Stimulated activated CD4-positive, alpha-beta T cell treated with anti-CD3 and anti-CD28 coated beads, Interleukin-2, amount 100 ng/mL, for 48 hours (primary cell): ENCODE data around the gene COL4A1.

ENCODE experiments used
- DNase-seq, 2 donors: peaks; one replicate each; pipeline ENCODE4 v3.0.0-alpha.2; 2020

The COL4A1 gene

DNA sequence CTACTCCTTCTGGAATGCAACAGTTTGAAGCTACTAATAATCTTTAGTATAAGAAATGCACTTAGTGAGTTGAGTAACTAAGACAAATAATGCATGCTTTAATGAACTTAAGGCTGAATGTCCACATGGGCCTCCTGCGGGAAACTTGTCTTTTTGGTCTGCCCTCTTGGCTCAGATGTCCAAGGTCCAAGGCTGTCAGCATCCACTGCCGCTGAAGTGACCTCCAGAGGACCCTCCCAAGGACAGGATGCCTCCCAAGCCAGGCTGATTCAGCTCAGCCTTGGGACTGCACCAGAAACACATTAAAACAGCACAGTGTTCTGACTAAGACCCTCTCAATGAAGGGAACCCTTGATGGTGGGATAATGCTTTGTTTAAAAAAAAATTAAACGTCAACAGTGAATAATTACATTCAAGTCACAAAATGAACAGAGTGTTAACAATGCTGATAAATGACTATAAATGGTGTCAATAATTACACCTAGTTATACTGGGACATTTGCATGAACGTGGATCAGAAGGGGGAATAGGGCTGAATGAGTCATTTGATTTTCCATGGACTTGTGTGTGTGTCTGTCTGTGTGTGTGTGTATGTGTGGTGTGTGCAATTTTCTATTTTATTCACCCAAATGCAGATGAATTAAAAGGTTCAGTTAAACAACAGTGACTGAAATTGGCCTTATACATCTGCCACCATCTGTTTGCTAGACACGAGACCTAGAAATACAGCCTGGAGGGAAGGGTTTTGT, 150.5 kb downstream of the COL4A1 start:
- DNase-seq = no peak

DNA sequence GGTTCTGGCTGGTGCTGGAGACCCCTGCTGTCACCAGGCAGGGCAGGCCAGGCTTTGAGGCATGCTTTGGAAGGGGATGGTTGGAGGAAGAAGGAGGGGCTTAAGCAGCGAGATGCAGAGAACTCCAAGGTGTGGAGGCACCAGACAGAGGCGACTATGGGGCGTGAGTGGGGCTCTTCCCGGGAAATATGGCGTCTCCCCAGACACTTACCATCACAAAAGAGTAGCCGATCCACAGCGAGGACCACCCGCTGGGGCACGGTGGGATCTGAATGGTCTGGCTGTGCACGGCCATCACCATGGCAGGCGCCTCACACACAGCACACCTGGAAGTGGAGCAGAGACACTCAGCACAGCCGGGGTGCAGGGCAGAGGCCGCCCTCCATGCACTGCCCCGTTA, 151.9 kb downstream of the COL4A1 start:
- no peak for DNase-seq

DNA sequence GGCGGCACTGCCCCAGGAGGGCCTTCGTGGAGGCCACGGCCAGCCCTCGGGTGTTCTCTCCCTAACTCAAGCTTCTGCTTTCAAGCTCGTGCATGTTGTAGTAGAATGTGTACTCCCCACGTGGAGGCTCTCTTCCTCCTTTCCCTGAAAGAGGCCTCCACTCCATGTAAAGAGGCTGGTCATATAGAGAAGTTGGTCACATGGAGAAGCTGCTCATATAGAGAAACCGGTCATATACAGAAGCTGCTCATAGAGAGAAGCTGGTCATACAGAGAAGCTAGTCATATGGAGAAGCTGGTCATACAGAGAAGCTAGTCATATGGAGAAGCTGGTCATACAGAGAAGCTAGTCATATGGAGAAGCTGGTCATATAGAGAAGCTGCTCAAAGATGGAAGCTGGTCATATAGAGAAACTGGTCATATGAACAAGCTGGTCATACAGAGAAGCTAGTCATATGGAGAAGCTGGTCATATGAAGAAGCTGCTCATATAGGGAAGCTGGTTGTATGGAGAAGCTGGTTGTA, 152.5 kb downstream of the COL4A1 start:
- DNase-seq = no peak

DNA sequence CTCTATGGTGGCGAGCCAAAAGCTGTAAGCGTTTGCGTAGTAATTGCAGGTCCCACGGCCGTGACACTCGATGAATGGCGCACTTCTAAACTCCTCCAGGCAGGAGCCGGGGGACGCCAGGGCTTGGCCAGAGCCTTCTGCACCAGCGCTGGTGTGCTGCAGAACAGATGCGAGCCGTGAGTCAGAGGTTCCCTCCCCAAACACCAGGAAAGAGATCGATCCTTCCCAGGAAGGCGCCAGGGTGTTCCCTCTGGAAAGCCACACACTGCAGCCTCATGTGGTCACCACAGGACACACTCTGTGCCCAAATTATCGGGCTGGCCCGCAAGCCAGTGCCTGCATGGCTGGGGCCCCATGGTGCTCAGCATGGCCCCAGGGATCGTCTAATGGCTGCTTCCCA, 154.6 kb downstream of the COL4A1 start:
- no peak for DNase-seq

DNA sequence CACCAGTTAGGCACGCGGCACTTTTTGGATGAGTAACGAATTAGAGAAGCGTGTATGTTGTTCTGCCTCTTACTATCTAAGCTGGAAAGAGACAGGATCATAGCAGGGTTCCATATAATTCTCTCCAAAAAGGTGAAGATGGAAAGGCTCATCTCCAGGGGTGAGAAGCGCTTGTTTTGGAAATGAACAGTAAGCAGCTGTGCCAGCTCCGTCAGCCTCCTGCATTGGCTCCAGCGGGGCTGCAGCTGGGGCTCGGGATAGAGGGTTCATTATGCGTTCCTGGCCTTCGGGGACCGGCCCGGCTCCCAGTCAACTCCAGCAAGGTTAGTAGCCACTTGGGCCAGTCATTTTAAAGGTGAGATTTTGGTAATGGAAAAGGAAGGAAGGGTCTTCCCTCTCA, 155.5 kb downstream of the COL4A1 start:
- DNase-seq = no peak

DNA sequence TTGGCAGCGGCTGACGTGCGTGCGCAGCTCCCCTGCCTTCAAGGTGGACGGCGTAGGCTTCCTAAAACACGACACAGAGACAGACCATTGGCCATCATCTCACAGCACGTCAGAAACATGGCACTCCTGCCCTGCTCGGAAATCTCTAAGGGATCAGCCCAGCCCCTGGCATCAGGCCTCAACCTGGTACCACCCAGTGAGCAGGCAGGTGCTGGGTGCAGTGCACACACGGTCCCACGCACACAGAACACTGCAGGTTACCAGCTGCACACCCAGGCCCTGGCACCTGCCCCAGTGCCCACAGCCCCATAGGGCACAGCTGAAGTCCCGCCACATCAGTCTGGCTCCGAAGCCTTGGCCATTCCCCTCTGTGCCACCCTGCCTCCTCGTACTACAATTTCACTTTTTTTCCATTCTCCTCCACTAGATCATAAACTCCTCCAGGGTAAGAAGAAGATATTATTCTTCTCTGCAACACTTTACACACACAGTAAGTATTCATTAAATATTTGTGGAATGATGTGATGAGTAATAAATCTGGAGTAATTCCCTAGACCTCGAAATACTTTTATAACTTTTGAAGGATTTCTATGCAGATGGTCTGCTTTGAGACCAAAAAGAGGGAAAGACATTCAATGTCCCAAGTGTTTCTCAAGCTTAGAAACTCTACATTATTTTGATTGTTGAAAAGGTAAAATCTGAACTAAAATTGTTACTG, 156.4 kb downstream of the COL4A1 start:
- DNase-seq = no peak

DNA sequence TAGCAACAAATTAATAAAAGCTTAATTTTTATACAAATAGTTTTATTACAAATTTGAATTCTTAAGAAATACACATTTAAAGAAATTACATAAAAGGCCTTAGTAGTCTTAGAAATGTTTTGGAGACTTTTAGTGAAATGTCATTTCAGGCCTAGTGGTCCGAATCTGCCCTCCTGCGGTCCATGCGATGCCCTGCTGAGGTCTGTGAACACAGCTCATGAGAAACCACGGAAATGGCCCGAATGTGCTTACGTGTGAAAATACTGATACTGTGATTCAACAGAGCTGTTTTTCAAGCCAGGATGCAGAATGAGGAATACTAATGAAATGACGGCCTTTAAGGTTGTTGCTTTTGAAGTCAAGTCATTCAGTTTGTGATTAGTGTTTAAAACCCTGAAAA, 157.9 kb downstream of the COL4A1 start:
- DNase-seq = no peak

DNA sequence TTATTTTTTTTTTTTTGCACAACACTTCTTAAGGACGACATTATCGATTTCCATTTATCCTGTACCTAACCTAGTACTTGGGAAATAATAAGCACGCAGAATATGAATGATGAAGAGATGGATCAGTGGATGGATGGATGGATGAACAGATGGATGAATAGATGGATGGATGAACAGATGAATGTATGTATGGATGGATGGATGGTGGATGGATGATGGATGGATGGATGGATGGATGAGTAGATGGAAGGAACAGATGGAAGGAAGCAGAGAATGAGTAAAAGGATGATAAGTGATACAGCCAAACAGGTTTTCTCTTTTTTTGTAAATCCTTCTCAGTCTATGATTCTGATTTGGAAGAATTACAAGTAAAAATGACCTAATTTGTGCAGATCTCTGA, 166.9 kb downstream of the COL4A1 start:
- no peak for DNase-seq

DNA sequence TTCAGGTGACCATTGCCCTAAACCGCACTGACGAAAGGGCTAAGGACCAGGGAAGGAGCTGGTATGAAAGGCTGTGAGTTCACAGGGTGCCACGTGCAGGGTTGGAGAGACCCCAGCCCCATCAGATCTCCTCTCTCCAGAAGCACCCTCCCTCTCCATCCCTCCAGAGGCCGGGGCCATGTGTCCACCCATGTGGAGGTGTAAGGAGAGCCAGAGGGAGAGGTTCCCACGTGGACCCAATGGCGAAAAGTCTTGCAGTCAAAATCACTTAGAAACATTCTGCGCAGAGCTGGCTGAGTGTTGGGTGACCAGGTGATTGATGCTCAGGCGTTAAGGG, 168.3 kb downstream of the COL4A1 start:
- DNase-seq = no peak

DNA sequence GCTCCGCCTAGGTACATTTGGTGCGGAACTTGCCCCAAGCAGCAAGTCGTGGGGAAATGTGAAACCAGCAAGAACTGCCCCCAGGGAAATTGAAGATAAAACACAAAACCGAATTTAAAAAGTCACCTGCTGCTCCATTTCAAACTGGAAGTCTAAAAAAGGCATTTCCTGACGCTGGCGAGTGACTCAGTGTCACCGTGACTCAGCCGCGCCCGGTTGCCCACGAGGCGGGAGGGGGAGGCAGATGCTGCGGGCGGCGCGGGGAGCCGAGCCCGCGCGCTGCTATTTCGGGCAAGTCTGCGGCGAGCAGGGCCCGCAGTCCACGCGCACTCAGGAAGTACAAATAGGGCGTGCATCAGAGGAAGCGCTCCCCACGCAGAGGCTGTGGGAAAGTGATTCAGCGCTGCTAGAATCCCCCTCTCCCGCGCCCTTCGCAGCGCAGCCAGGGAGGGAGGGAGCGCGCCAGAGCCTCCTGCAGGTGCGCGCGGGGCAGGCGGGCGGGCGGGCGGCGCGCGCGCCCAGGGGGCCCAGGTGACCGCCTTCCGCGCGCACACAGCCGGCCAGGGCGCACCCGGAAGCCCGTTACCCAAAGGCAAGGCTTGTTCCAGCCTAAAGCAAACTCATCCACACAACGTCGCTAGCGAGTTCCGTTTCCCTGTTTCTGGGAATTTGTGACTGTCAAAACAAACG, 168.8 kb downstream of the COL4A1 start:
- DNase-seq = peak; percentile 55 to 58

DNA sequence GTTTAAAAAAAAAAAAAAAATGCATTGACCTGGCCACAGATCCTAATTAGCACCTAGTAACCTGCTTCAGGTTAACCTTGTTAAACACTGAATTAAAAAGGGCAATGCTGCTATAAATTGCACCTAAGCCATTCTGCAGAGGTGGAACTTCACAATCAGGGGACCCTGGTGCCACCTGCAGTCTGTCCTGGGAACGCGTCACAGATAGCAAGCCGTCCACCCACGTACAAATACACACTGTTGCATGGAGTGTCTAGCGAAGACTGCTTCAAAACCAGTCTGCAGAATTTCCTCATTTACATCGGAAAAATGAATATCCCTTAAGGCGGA, 169.3 kb downstream of the COL4A1 start:
- peak in 1 of 2 donors; percentile 8 for DNase-seq

DNA sequence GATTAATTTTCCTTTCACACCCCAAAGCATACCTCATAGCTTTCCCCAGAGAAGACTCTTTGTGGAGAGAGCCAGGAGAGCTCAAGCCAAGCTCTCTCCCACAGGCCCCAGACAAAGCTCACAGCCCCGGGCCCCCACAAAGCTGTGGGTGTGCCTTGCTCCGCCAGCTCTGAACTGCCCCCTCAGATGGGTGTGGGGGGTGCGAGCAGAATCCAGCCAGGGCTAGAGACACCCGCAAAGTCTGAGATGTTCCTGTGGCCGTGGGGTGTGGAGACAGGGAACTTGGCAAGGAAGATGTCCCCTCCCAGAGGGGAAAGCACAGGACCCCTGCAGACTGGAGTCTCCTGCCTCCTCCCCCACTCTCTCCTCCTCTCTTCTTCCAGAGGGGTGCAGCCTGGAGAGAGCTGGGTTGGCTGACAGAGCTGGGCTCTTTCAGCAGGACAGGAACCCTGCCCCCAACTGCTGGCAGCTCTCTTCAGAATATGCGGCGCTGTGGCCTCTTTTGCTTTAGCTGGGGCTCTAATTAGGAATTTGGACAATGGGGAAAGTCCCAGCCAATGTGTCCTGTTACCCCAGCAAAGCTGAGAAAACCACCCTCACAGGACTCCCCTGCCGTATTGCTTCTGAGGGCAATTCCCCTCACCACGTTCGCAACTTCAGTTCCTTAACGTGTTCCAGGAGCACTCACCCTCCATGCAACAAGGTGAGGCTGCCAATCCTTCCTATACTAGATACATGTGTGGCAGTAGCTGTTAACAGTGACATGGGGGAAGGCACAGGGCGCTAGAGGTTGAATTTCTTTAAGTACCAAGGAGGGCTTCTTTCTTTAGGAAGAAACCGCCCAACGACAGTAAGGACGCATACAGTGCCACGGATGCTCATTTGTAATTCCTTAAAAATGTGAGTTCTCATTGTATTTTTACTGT, 170.0 kb downstream of the COL4A1 start:
- no peak for DNase-seq

DNA sequence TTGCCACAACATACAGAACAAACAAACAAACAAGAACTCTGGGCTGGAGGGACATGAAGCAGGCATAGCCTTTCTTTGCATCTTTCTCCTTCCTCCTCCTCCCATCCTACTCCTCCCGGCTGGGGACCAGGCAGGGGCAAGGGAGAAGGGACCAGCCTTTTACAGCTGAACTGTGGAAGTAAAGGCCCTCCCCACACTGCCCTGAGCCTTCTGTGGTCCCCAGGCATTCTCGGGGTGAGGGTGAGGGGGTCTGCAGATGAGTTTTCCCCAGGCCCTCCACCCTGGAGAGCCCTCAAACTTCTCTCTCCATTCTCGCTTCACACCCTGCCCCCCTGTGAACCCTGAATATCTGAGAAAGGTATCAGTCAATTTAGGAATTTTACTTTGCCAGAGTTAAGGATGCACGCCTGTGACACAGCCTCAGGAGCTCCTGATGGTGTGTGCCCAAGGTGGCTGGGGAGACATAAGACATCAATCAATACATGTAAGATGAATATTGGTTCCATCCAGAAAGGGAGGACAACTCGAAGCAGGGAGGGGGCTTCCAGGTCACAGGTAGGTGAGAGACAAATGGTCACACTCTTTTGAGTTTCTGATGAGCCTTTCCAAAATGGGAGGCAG, 170.9 kb downstream of the COL4A1 start:
- no peak for DNase-seq

DNA sequence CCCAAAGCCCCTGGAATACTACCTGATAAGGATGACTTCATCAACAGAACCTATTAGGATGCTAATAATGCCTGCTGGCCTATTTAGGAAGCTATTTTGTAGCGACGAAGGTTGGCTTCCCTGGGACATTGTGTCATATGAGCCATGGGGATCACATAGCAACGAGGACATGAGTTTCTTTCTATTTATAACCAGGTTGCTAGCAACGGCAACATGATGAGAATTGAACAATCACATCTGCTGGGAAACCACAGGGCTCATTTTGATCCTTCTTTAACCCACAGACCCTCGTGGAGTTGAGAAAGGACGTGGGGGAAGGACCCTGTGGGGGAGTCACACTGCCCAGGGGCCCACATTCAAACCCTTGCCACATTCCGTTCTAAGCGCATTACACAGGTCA, 172.2 kb downstream of the COL4A1 start:
- DNase-seq = no peak

DNA sequence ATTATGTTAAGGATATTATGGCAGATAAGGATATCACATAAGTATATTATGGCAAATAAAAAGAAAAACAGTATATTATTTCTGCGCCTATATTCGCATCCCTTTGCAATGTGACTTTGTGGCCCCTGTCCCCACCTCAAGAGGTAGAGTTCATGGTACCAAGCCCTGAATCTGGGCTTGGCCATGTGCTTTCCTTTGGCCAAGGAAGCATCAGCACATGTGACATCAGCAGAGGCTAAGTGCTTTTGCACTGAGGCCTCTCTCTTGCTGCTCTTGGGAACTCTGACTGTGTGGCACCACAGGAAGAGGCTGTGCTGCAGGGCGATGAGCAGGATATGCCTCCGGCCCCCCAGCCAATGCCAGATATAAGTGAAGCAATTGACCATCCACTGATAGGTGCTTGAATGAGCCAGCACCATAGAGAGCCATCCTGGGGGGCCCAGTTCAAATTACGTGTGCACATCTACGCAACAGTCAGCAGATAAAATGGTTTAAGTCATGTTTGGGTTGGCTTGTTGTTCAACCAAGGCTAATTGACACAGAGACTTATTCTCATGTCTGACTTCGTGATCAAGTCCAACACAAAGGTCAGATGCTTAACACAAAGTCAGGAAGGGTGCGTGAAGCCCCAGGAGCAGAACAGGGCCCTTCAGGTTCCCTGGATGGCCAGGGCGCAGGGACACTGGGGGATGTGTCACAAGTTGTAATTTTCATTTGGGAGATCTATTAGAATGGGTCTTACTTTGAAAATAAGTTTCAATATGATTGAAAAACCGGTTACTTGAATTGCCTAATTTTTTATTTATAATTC, 173.3 kb downstream of the COL4A1 start:
- DNase-seq = no peak

DNA sequence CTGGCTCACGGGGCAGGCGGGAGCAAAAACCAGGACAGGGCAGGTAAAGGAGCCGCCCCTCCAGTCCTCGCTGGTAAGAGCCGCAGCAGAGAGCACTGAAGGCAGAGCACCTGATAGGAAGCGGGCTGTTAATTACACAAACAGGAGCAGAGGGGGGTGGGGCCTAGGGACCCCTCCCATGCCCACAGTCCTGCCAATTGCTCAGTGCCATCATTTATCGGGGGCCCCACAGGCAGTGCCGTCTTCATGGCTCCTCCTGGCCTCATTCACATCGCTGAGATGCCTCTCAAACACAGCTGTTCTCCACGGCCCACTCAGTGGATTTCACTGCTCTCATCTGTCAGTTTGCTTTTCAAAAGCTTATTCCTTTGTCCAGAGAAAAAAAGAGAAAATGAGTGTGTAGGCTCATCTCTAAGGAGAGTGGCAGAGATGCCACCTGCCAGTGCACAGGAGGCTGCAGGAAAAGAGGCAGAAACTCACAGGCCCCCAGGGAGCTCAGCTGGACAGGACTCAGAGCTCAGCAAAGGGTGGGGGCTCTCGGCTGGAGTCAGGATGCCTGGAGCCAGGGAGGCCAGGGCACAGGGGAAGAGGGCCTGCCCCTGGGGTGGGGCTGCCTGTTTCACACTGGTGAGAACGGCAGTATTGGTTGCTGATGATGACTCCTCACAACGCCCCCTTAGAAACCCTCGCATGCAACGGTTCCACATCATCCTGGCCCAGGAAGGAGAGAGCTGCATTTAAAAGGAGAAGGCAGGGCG, 174.6 kb downstream of the COL4A1 start:
- DNase-seq = no peak

DNA sequence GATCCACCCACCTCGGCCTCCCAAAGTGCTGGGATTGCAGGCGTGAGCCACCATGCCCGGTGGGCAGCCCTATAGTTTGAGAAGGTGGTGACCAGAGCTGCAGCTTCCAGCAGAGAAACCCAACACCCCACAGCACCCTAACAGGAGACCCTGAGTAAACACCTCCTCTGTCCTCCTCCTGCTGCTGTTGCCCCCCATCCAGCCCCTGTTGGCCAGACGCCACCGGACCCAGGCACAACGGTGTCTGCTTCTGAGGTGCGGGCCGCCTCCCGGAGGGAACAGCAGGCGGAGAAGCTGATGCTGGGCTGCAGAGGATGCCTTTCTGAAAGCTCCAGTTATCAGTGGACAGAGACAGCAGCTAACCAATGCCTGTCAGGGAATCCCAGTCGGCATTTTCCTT, 175.5 kb downstream of the COL4A1 start:
- DNase-seq = no peak

DNA sequence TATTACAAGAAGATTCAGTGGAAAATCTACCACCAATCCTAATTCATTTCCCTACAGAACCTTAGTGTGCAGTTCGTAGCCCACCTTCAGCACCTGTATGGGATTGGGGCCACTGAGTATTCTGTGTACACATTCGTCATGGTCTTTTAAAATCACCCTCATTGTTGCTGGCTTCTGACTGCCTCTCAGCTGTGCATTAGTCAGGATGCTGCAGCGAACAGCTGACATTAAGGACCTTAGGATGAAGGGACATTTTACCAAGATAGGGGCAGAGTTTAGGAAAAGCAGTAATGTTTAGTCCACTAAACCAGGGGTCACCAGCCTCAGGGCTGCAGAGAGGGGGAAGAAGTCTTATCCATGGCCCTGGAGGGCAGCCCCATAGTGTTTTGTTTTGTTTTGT, 176.5 kb downstream of the COL4A1 start:
- DNase-seq = no peak

DNA sequence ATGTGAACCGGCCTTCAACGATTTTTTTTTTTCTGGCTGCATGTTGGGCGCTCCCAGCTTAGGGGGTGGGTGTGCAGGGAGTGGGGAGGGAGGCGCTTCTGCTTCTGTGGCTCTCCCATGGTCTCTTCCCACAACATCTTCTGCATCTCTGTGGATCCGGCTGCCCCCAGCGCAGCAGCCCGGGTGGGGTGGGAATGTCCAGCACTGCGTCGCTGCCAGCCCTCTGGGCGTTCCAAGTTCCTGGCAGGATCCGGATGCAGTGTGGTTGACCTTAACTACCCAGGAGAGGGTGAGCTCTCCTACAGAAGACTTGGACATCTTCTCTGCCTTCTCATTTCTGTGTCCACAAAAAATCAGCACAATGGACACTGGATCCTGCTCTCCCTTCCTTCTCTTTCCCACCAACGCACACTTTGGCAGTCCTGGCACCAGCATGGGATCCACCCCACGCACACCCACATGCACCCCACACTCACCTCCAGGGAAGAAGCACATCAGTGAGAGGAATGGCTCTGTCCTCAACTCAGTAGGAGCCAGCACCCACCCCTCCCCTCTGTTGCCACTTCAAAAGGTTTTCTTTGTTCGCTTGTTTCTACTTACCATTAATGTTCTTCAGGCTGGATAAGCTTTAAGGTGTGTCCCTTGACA, 177.3 kb downstream of the COL4A1 start:
- DNase-seq = no peak

DNA sequence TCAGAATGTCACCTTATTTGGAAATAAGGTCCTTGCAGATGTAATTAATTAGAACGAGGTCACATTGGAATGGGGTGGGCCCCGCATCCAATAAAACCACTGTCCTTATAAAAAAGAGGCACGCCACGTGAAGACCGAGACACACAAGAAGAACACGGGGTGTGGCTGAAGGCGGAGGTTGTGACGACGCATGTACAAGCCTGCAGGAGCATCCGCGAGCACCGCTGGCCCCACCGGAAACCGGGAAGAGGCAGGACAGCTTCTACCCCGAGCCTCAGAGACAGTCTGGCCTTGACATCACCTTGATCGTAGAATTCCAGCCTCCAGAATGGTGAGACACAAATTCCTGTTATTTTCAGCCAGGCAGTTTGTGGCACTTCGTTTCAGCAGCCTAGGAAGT, 177.9 kb downstream of the COL4A1 start:
- no peak for DNase-seq
